ENCODE measurements around the gene ZNF385B.

Gene ZNF385B

GRCh38 chr2:179584760-179585159 is 276.7 kb downstream of the ZNF385B start:
- no peak for DNase-seq (ENCODE audit: low spot score)

GRCh38 chr2:179581605-179582004 is 279.8 kb downstream of the ZNF385B start:
- no peak for DNase-seq (ENCODE audit: low spot score)

GRCh38 chr2:179580378-179581146 is 280.9 kb downstream of the ZNF385B start:
- DNase-seq (ENCODE audit: low spot score), result no peak

- no peak for DNase-seq (ENCODE audit: low spot score)
Measured at GRCh38 chr2:179579800-179580199, 281.6 kb downstream of the ZNF385B start.

GRCh38 chr2:179578171-179578916 is 283.1 kb downstream of the ZNF385B start:
- no peak for DNase-seq (ENCODE audit: low spot score)

- no peak for DNase-seq (ENCODE audit: low spot score)
Measured at GRCh38 chr2:179574061-179574519, 287.3 kb downstream of the ZNF385B start.

- no peak for DNase-seq (ENCODE audit: low spot score)
Measured at GRCh38 chr2:179572544-179572943, 288.9 kb downstream of the ZNF385B start.

GRCh38 chr2:179571721-179572120 is 289.7 kb downstream of the ZNF385B start:
- DNase-seq (ENCODE audit: low spot score), result no peak

- DNase-seq (ENCODE audit: low spot score), result no peak
Measured at GRCh38 chr2:179571252-179571651, 290.2 kb downstream of the ZNF385B start.

GRCh38 chr2:179569831-179570233 is 291.6 kb downstream of the ZNF385B start:
- no peak for DNase-seq (ENCODE audit: low spot score)

GRCh38 chr2:179565807-179566206 is 295.6 kb downstream of the ZNF385B start:
- DNase-seq (ENCODE audit: low spot score), result no peak

- DNase-seq (ENCODE audit: low spot score), result no peak
Measured at GRCh38 chr2:179562330-179562885, 299.0 kb downstream of the ZNF385B start.

- no peak for DNase-seq (ENCODE audit: low spot score)
Measured at GRCh38 chr2:179561702-179562101, 299.7 kb downstream of the ZNF385B start.

GRCh38 chr2:179560257-179560735 is 301.1 kb downstream of the ZNF385B start:
- no peak for DNase-seq (ENCODE audit: low spot score)

GRCh38 chr2:179559108-179559806 is 302.2 kb downstream of the ZNF385B start:
- no peak for DNase-seq (ENCODE audit: low spot score)

- no peak for DNase-seq (ENCODE audit: low spot score)
Measured at GRCh38 chr2:179558010-179558934, 303.1 kb downstream of the ZNF385B start.

GRCh38 chr2:179556425-179556824 is 305.0 kb downstream of the ZNF385B start:
- DNase-seq (ENCODE audit: low spot score), result no peak

GRCh38 chr2:179555691-179556283 is 305.6 kb downstream of the ZNF385B start:
- no peak for DNase-seq (ENCODE audit: low spot score)

GRCh38 chr2:179554639-179555386 is 306.6 kb downstream of the ZNF385B start:
- no peak for DNase-seq (ENCODE audit: low spot score)

GRCh38 chr2:179553382-179553781 is 308.0 kb downstream of the ZNF385B start:
- no peak for DNase-seq (ENCODE audit: low spot score)

Measured in pons (tissue), 1 donor.